H1 (cell line): ENCODE results near the gene FMNL2.

Experiments
- BCL11A ChIP-seq, 2 experiments: IDR thresholded peaks; one replicate each; pipeline ENCODE4 v1.6.1; 2011; ENCODE audit warnings: low read depth in 2 of 2, low read length in 2 of 2, mild to moderate bottlenecking in 2 of 2
- CHD2 ChIP-seq: IDR thresholded peaks from 2 replicates; pipeline ENCODE4 v1.6.1; 2012; ENCODE audit warnings: low read length, improper control_type of control experiment
- CTCF ChIP-seq, 3 experiments: IDR thresholded peaks; 1 replicate in 2 of 3; 2 replicates in 1 of 3; pipeline versions ENCODE4 v1.5.1 to v1.6.1; 2011; ENCODE audit warnings: low read length in 3 of 3, mild to moderate bottlenecking in 3 of 3, inconsistent platforms in 2 of 3, low read depth in 1 of 3, moderate library complexity in 1 of 3; ENCODE audit not compliant: insufficient read depth in 1 of 3; ENCODE audit errors: control extremely low read depth in 1 of 3
- EGR1 ChIP-seq: IDR thresholded peaks from 2 replicates; pipeline ENCODE4 v1.6.1; 2011; ENCODE audit warnings: low read depth, low read length, borderline replicate concordance
- EZH2 ChIP-seq: fragments of 200-600 bp; sonication (generic); IDR thresholded peaks from 2 replicates; pipeline ENCODE4 v1.7.1; 2012; ENCODE audit warnings: low read depth, mild to moderate bottlenecking, moderate library complexity, low read length, inconsistent platforms; ENCODE audit not compliant: severe bottlenecking
- MAX ChIP-seq: IDR thresholded peaks from 2 replicates; pipeline ENCODE4 v1.6.1; 2012; ENCODE audit warnings: inconsistent platforms
- POLR2A ChIP-seq, 2 experiments: IDR thresholded peaks; 1 replicate in 1 of 2; 2 replicates in 1 of 2; pipeline ENCODE4 v1.6.1; 2011; ENCODE audit warnings: low read depth in 2 of 2, low read length in 2 of 2, mild to moderate bottlenecking in 2 of 2; ENCODE audit errors: control extremely low read depth in 1 of 2
- POLR2AphosphoS5 ChIP-seq: IDR thresholded peaks from 2 replicates; pipeline ENCODE4 v1.6.1; 2011; ENCODE audit warnings: low read depth, low read length
- SIN3A ChIP-seq, 2 experiments: IDR thresholded peaks in 1 of 2; conservative IDR thresholded peaks in 1 of 2; 2 replicates each; pipeline ENCODE4 v1.6.1; 2011 to 2012; ENCODE audit warnings: low read length in 2 of 2, improper control_type of control experiment in 1 of 2, low read depth in 1 of 2, mild to moderate bottlenecking in 1 of 2
- SIX5 ChIP-seq: IDR thresholded peaks from 2 replicates; pipeline ENCODE4 v1.6.1; 2011; ENCODE audit warnings: mild to moderate bottlenecking, low read depth, low read length
- SUZ12 ChIP-seq: fragments of 200-600 bp; sonication (generic); IDR thresholded peaks from 2 replicates; pipeline ENCODE4 v1.6.1; 2012; ENCODE audit warnings: mild to moderate bottlenecking, inconsistent platforms, low read length, moderate library complexity, mixed read lengths
- TEAD4 ChIP-seq: IDR thresholded peaks from 2 replicates; pipeline ENCODE4 v1.6.1; 2012; ENCODE audit warnings: low read depth, low read length, inconsistent platforms, mixed read lengths
- ZNF274 ChIP-seq: IDR thresholded peaks from 2 replicates; pipeline ENCODE4 v1.7.0; 2012; ENCODE audit warnings: low read length, borderline replicate concordance; ENCODE audit errors: extremely low read depth
- TF ChIP-seq, protein P1 (sequence below): IDR thresholded peaks from 2 replicates; pipeline ENCODE4 v1.6.1; 2011; ENCODE audit warnings: low read depth, mild to moderate bottlenecking, low read length; ENCODE audit not compliant: insufficient read depth

- no peak for TF ChIP-seq POLR2A (IDR thresholded peaks at IDR 0.05; ENCODE audit: control extremely low read depth in 1 of 2, low read depth in 2 of 2, low read length in 2 of 2)
- no peak for TF ChIP-seq ZNF274
- no peak for TF ChIP-seq CTCF (IDR thresholded peaks at IDR 0.05; ENCODE audit: control extremely low read depth in 1 of 3, insufficient read depth in 1 of 3, low read depth in 1 of 3, low read length in 3 of 3)
- no peak for TF ChIP-seq EZH2
- TF ChIP-seq POLR2AphosphoS5: no peak
- TF ChIP-seq SIX5: no peak
- TF ChIP-seq, protein P1, sequence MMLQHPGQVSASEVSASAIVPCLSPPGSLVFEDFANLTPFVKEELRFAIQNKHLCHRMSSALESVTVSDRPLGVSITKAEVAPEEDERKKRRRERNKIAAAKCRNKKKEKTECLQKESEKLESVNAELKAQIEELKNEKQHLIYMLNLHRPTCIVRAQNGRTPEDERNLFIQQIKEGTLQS: no peak
- no peak for TF ChIP-seq EGR1
- TF ChIP-seq TEAD4: no peak
- no peak for TF ChIP-seq SIN3A (conservative IDR thresholded peaks at IDR 0.05 in 1 of 2, IDR thresholded peaks at IDR 0.05 in 1 of 2; ENCODE audit: low read depth in 1 of 2, low read length in 2 of 2)
- no peak for TF ChIP-seq BCL11A (IDR thresholded peaks at IDR 0.05; ENCODE audit: low read depth in 2 of 2, low read length in 2 of 2)
- no peak for TF ChIP-seq CHD2
- TF ChIP-seq SUZ12: no peak
- no peak for TF ChIP-seq MAX
Measured at GRCh38 chr2:152418688-152419087, 83.7 kb downstream of the FMNL2 start.
